Mesenchymal stem cell (in vitro differentiated cells and primary cell): ENCODE measurements around the gene PSMA7.

Source experiments
- DNase-seq: peaks from one replicate; pipeline ENCODE4 v3.0.0-alpha.2; 2013
- H2AFZ ChIP-seq: one replicate; pipeline ENCODE4 v1.6.1; 2013; ENCODE audit warnings: low read depth, mild to moderate bottlenecking, control low read depth, inconsistent platforms, low read length, moderate library complexity
- H2AK5ac ChIP-seq: 2 replicates; pipeline ENCODE4 v1.6.1; 2013; ENCODE audit warnings: low read length, moderate library complexity, mild to moderate bottlenecking, inconsistent platforms; ENCODE audit not compliant: severe bottlenecking
- H2BK120ac ChIP-seq: one replicate; pipeline ENCODE4 v1.6.1; 2013; ENCODE audit warnings: low read depth, mild to moderate bottlenecking, inconsistent platforms, low read length, moderate library complexity
- H2BK12ac ChIP-seq, 2 experiments: one replicate each; pipeline ENCODE4 v1.6.1; 2013; ENCODE audit warnings: inconsistent platforms in 2 of 2, low read length in 2 of 2, mild to moderate bottlenecking in 2 of 2, moderate library complexity in 2 of 2, control low read depth in 1 of 2
- H2BK15ac ChIP-seq: one replicate; pipeline ENCODE4 v1.6.1; 2013; ENCODE audit warnings: mild to moderate bottlenecking, low read depth, inconsistent platforms; ENCODE audit not compliant: poor library complexity, severe bottlenecking
- H2BK5ac ChIP-seq: 2 replicates; pipeline ENCODE4 v1.6.1; 2013; ENCODE audit warnings: low read depth, mild to moderate bottlenecking, low read length, control low read depth, inconsistent platforms; ENCODE audit not compliant: poor library complexity, severe bottlenecking
- H3K14ac ChIP-seq, 2 experiments: one replicate each; pipeline ENCODE4 v1.6.1; 2013; ENCODE audit warnings: inconsistent platforms in 2 of 2, low read length in 2 of 2, control low read depth in 1 of 2, mild to moderate bottlenecking in 1 of 2, moderate library complexity in 1 of 2
- H3K18ac ChIP-seq, 2 experiments: one replicate each; pipeline ENCODE4 v1.6.1; 2013; ENCODE audit warnings: inconsistent platforms in 2 of 2, low read length in 2 of 2, control low read depth in 1 of 2, low read depth in 1 of 2, mild to moderate bottlenecking in 1 of 2
- H3K23ac ChIP-seq, 2 experiments: one replicate each; pipeline ENCODE4 v1.6.1; 2013; ENCODE audit warnings: inconsistent platforms in 2 of 2, low read length in 2 of 2, mild to moderate bottlenecking in 2 of 2, moderate library complexity in 2 of 2, control low read depth in 1 of 2
- H3K27ac ChIP-seq: 2 replicates; pipeline ENCODE4 v1.5.1; 2013; ENCODE audit warnings: mild to moderate bottlenecking, moderate library complexity, low read length, control low read depth, inconsistent platforms; ENCODE audit not compliant: poor library complexity, severe bottlenecking
- H3K27me3 ChIP-seq, 2 experiments: 2 replicates each; pipeline versions ENCODE4 v1.6.1 to v1.7.0; 2013; ENCODE audit warnings: low read length in 2 of 2, mild to moderate bottlenecking in 2 of 2, moderate library complexity in 2 of 2, control low read depth in 1 of 2, inconsistent platforms in 1 of 2; ENCODE audit not compliant: control insufficient read depth in 1 of 2, insufficient read depth in 1 of 2
- H3K36me3 ChIP-seq, 2 experiments: 2 replicates each; pipeline versions ENCODE4 v1.6.1 to v1.7.0; 2013; ENCODE audit warnings: low read length in 2 of 2, control low read depth in 1 of 2, inconsistent platforms in 1 of 2, low read depth in 1 of 2, mild to moderate bottlenecking in 1 of 2; ENCODE audit not compliant: insufficient read depth in 2 of 2, control insufficient read depth in 1 of 2
- H3K4ac ChIP-seq, 2 experiments: one replicate each; pipeline ENCODE4 v1.6.1; 2013; ENCODE audit warnings: inconsistent platforms in 2 of 2, low read length in 2 of 2, mild to moderate bottlenecking in 2 of 2, moderate library complexity in 2 of 2, control low read depth in 1 of 2, low read depth in 1 of 2
- H3K4me1 ChIP-seq: 2 replicates; pipeline ENCODE4 v1.6.1; 2013; ENCODE audit warnings: low read depth, low read length, control low read depth; ENCODE audit not compliant: control insufficient read depth, insufficient read depth
- H3K4me2 ChIP-seq: 2 replicates; pipeline ENCODE4 v1.6.1; 2013; ENCODE audit warnings: low read length, mild to moderate bottlenecking, inconsistent platforms; ENCODE audit not compliant: poor library complexity, severe bottlenecking
- H3K4me3 ChIP-seq, 2 experiments: 2 replicates each; pipeline versions ENCODE4 v1.5.1 to v1.7.0; 2013; ENCODE audit warnings: low read length in 2 of 2, mild to moderate bottlenecking in 2 of 2, control low read depth in 1 of 2, low read depth in 1 of 2; ENCODE audit not compliant: insufficient read depth in 1 of 2
- H3K79me1 ChIP-seq: replicated peaks from 2 replicates; pipeline ENCODE4 v1.6.1; 2013; ENCODE audit warnings: mild to moderate bottlenecking, control low read depth, low read length, inconsistent platforms; ENCODE audit not compliant: poor library complexity, severe bottlenecking
- H3K9ac ChIP-seq: 2 replicates; pipeline ENCODE4 v1.7.0; 2013; ENCODE audit warnings: mild to moderate bottlenecking, low read length, moderate library complexity
- H3K9me3 ChIP-seq: 2 replicates; pipeline ENCODE4 v1.7.0; 2013; ENCODE audit warnings: mild to moderate bottlenecking, low read length; ENCODE audit not compliant: control insufficient read depth
- H4K8ac ChIP-seq: one replicate; pipeline ENCODE4 v1.6.1; 2013; ENCODE audit warnings: inconsistent platforms, mild to moderate bottlenecking, low read length, moderate library complexity
- H4K91ac ChIP-seq: one replicate; pipeline ENCODE4 v1.6.1; 2013; ENCODE audit warnings: mild to moderate bottlenecking, low read length, inconsistent platforms
- WGBS: methylation state at CpG from one replicate; pipeline ENCODE4 v1.1.7; 2013; ENCODE audit warnings: mixed read lengths; 5-methylcytosine and 5-hydroxymethylcytosine counted together

PSMA7 gene

DNA sequence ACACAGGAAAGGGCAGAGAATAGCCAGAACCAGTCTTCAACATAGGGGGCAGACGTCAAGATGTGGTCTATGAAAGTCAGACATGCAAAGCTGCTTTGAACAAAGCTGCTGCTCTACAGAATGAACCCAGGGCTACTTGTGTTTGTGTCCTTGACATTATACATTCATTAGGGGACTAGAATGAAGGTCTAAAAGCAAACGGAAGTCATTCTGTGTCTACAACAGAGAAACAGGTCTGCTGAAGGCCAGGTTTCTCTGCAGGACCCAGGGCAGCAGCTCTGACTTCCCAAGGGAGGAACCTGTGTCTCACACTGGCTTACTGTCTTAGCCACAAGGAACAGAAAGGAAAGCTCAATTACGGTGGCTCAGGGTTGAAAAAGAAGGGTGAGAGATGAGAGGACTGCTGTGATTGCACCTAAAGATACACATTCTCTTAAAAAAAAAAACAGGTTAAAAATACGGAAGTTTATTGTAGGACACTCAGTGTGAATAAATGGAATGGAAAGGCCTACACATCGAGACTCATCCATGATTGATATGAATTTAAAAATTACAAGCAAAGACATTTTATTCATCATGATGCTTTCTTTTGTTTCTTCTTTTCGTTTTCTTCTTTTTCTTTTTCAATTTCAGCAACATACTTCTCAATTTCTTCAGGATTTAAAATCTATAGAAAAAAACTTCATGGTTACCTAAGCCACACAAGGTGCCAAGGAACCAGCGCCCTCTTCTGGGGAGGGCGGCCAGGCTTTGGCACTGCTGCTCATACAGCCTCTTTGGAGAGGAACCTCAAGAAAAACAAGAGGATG lies 6.7 kb downstream of the PSMA7 start:
- WGBS = 69% methylated on average over 6 of the region's 8 CpGs
- H3K27me3 ChIP-seq = no peaks in the 10 kb centered on the region
- H3K14ac ChIP-seq = no peak overlapping the region
- H3K23ac ChIP-seq = no peak overlapping the region
- H3K9me3 ChIP-seq = no peaks in the 10 kb centered on the region
- no peak overlapping the region for H3K4ac ChIP-seq
- no peak overlapping the region for H3K18ac ChIP-seq
- H2BK120ac ChIP-seq = no peak overlapping the region
- peaks cover 82 to 89% of the 10 kb centered on the region in 2 experiments for H3K36me3 ChIP-seq
- DNase-seq = peak; percentile 73
- H4K91ac ChIP-seq = no peak overlapping the region
- no peak overlapping the region for H3K9ac ChIP-seq
- H2BK12ac ChIP-seq = no peak overlapping the region
- H3K27ac ChIP-seq = no peak overlapping the region
- no peak overlapping the region for H2AFZ ChIP-seq
- no peak overlapping the region for H4K8ac ChIP-seq
- peaks cover 16% of the 10 kb centered on the region for H3K4me1 ChIP-seq
- no peak overlapping the region for H3K4me2 ChIP-seq
- no peak overlapping the region for H3K4me3 ChIP-seq
- no peak overlapping the region for H2BK15ac ChIP-seq
- no peak overlapping the region for H2AK5ac ChIP-seq
- peaks cover 40% of the 10 kb centered on the region for H3K79me1 ChIP-seq
- H2BK5ac ChIP-seq = no peak overlapping the region

- DNase-seq = no peak
- H3K27ac ChIP-seq = no peak overlapping the region
- peaks cover 86 to 96% of the 10 kb centered on the region in 2 experiments for H3K36me3 ChIP-seq
- no peak overlapping the region for H3K14ac ChIP-seq
- no peaks in the 10 kb centered on the region for H3K27me3 ChIP-seq
- H3K4me1 ChIP-seq = peaks cover 10% of the 10 kb centered on the region
- H2BK15ac ChIP-seq = no peak overlapping the region
- no peak overlapping the region for H4K8ac ChIP-seq
- H3K9ac ChIP-seq = peak overlapping the region; percentile 46
- H3K4me3 ChIP-seq = no peak overlapping the region
- no peak overlapping the region for H3K4ac ChIP-seq
- H3K79me1 ChIP-seq = peaks cover 47% of the 10 kb centered on the region
- no peak overlapping the region for H3K23ac ChIP-seq
- H2BK120ac ChIP-seq = no peak overlapping the region
- H2AFZ ChIP-seq = no peak overlapping the region
- no peak overlapping the region for H2AK5ac ChIP-seq
- H2BK12ac ChIP-seq = no peak overlapping the region
- H3K18ac ChIP-seq = no peak overlapping the region
- H3K4me2 ChIP-seq = no peak overlapping the region
- over 99% methylated on average over 8 of the region's 8 CpGs for WGBS
- H2BK5ac ChIP-seq = no peak overlapping the region
- H4K91ac ChIP-seq = no peak overlapping the region
- H3K9me3 ChIP-seq = no peaks in the 10 kb centered on the region
Measured at GRCh38 chr20:62135573-62136266, 7.5 kb downstream of the PSMA7 start.

DNA sequence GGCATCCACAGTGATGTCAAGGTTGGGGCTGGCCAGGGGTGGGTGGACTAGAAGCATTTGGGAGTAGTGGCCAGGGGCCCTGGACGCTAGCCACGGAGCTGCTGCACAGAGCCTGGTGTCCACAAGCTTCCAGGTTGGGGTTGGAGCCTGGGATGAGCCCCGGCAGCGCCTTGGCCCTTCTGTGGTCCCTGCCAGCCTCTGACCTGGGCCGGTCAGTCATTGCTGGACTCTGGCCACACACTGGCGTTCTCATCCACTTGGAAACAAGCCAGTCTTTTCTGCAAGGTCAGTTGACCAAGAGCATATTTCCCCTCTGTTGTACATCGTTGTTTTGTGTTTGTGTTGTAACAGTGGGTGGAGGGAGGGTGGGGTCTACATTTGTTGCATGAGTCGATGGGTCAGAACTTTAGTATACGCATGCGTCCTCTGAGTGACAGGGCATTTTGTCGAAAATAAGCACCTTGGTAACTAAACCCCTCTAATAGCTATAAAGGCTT lies 8.4 kb downstream of the PSMA7 start:
- no peak overlapping the region for H3K4me3 ChIP-seq
- no peak overlapping the region for H3K23ac ChIP-seq
- no peak overlapping the region for H3K4ac ChIP-seq
- no peak overlapping the region for H2AK5ac ChIP-seq
- peak overlapping the region in 1 of 2 experiments; percentile 60 for H2BK12ac ChIP-seq
- no peaks in the 10 kb centered on the region for H3K9me3 ChIP-seq
- H4K91ac ChIP-seq = no peak overlapping the region
- no peak overlapping the region for H2BK120ac ChIP-seq
- H2AFZ ChIP-seq = no peak overlapping the region
- 84% methylated on average over 9 of the region's 11 CpGs for WGBS
- H3K4me2 ChIP-seq = no peak overlapping the region
- H2BK5ac ChIP-seq = no peak overlapping the region
- peak overlapping the region; percentile 46 for H3K9ac ChIP-seq
- H3K4me1 ChIP-seq = peaks cover 9% of the 10 kb centered on the region
- H3K79me1 ChIP-seq = peaks cover 54% of the 10 kb centered on the region
- no peak overlapping the region for H3K27ac ChIP-seq
- H4K8ac ChIP-seq = no peak overlapping the region
- DNase-seq = peak; percentile 36
- no peaks in the 10 kb centered on the region for H3K27me3 ChIP-seq
- peaks cover 92 to 96% of the 10 kb centered on the region in 2 experiments for H3K36me3 ChIP-seq
- no peak overlapping the region for H3K14ac ChIP-seq
- no peak overlapping the region for H2BK15ac ChIP-seq
- no peak overlapping the region for H3K18ac ChIP-seq

- Histone ChIP-seq H3K27ac (no peak overlapping the region), H2AK5ac (no peak overlapping the region), H4K8ac (peak overlapping the region; percentile 25), H3K4me3 (no peak overlapping the region), H3K9ac (no peak overlapping the region), H3K27me3 (no peaks in the 10 kb centered on the region), H3K79me1 (peaks cover 60% of the 10 kb centered on the region), H2BK5ac (no peak overlapping the region), H2BK120ac (no peak overlapping the region), H3K4me2 (no peak overlapping the region), H3K14ac (no peak overlapping the region), H2AFZ (no peak overlapping the region), H3K36me3 (peaks cover 92 to 96% of the 10 kb centered on the region in 2 experiments), H3K9me3 (no peaks in the 10 kb centered on the region), H2BK15ac (no peak overlapping the region), H2BK12ac (no peak overlapping the region), H3K18ac (no peak overlapping the region), H3K23ac (peak overlapping the region in 1 of 2 experiments; percentile 28), H4K91ac (no peak overlapping the region), H3K4me1 (peaks cover 9% of the 10 kb centered on the region), H3K4ac (no peak overlapping the region)
- no peak for DNase-seq
- 89% methylated on average over 12 of the region's 12 CpGs for WGBS
Measured at GRCh38 chr20:62133864-62134263, 9.3 kb downstream of the PSMA7 start.
